HAP-1 (cell line): ENCODE data around the gene GPC5.
A peak's percentile ranks its signal among the peaks of the same experiment; 100 is the strongest.

Experiments
- DNase-seq, 2 experiments: peaks; one replicate each; pipeline ENCODE4 v3.0.0-alpha.2; 2016 to 2020; ENCODE audit warnings: low spot score in 2 of 2
- H3K27me3 ChIP-seq: fragments of 250-450 bp; sonication (Bioruptor Pico); 2 replicates; pipeline ENCODE4 v1.5.1; 2020; ENCODE audit warnings: low read depth, mild to moderate bottlenecking, moderate library complexity
- H3K36me3 ChIP-seq: fragments of 250-450 bp; sonication (Bioruptor Pico); replicated peaks from 2 replicates; pipeline ENCODE4 v1.5.1; 2020; ENCODE audit warnings: mild to moderate bottlenecking
- H3K4me1 ChIP-seq: fragments of 250-450 bp; sonication (Bioruptor Pico); 2 replicates; pipeline ENCODE4 v1.5.1; 2020; ENCODE audit warnings: mild to moderate bottlenecking
- H3K4me3 ChIP-seq: fragments of 250-450 bp; sonication (Bioruptor Pico); 2 replicates; pipeline ENCODE4 v1.5.1; 2020; ENCODE audit warnings: mild to moderate bottlenecking, moderate library complexity
- H3K9me3 ChIP-seq: fragments of 250-450 bp; sonication (Bioruptor Pico); 2 replicates; pipeline ENCODE4 v1.5.1; 2020; ENCODE audit warnings: mild to moderate bottlenecking, moderate library complexity
- in situ Hi-C: fragments of 300-500 bp; cut with MboI; formaldehyde crosslinking; loops from 3 replicates; pipeline ENCODE4 v1.14.3; 2020; ENCODE audit warnings: low sequenced_read_pairs, inconsistent platforms, mixed read lengths

Gene GPC5

GRCh38 chr13:91513790-91514189, 115.4 kb downstream of the GPC5 start:
- Histone ChIP-seq H3K27me3 (no peaks in the 10 kb centered on the region), H3K9me3 (no peaks in the 10 kb centered on the region), H3K4me3 (no peak overlapping the region), H3K36me3 (no peaks in the 10 kb centered on the region), H3K4me1 (no peaks in the 10 kb centered on the region)
- DNase-seq, result no peak
- in situ Hi-C loops, result no loop called here

DNA sequence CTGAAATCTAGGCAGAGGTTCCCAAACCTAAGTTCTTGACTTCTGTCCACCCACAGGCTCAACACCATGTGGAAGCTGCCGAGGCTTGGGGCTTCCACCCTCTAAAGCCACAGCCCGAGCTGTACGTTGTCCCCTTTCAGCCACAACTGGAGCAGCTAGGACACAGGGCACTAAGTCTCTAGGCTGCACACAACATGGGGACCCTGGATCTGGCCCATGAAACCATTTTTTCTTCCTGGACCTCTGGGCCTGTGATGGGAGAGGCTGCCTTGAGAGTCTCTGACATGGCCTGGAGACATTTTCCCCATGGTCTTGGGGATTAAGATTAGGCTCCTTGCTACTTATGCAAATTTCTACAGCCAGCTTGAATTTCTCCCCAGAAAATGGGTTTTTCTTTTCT, 118.4 kb downstream of the GPC5 start:
- Histone ChIP-seq H3K27me3 (no peaks in the 10 kb centered on the region), H3K36me3 (no peaks in the 10 kb centered on the region), H3K9me3 (no peaks in the 10 kb centered on the region), H3K4me1 (peaks cover 3% of the 10 kb centered on the region; the same call in 1 of the 2 replicates), H3K4me3 (no peak overlapping the region)
- in situ Hi-C loops, result no loop called here
- no peak for DNase-seq

- Histone ChIP-seq H3K9me3 (no peaks in the 10 kb centered on the region), H3K4me1 (peaks cover 3% of the 10 kb centered on the region; the same call in 1 of the 2 replicates), H3K36me3 (no peaks in the 10 kb centered on the region), H3K27me3 (no peaks in the 10 kb centered on the region), H3K4me3 (no peak overlapping the region)
- in situ Hi-C loops, result no loop called here
- DNase-seq, result peak in 1 of 2 experiments; percentile 49
Observed at GRCh38 chr13:91520952-91521351, 122.5 kb downstream of the GPC5 start.

GRCh38 chr13:91523116-91523515, 124.7 kb downstream of the GPC5 start:
- in situ Hi-C loops, result no loop called here
- Histone ChIP-seq H3K27me3 (no peaks in the 10 kb centered on the region), H3K4me1 (peaks cover 3% of the 10 kb centered on the region; the same call in 1 of the 2 replicates), H3K4me3 (no peak overlapping the region), H3K36me3 (no peaks in the 10 kb centered on the region), H3K9me3 (no peaks in the 10 kb centered on the region)
- no peak for DNase-seq

GRCh38 chr13:91526543-91527033, 128.2 kb downstream of the GPC5 start:
- Histone ChIP-seq H3K9me3 (no peaks in the 10 kb centered on the region), H3K36me3 (no peaks in the 10 kb centered on the region), H3K27me3 (no peaks in the 10 kb centered on the region; the same call in 1 of the 2 replicates), H3K4me3 (no peak overlapping the region), H3K4me1 (no peaks in the 10 kb centered on the region)
- DNase-seq, result no peak
- in situ Hi-C loops, result no loop called here

GRCh38 chr13:91529739-91530482, 131.5 kb downstream of the GPC5 start:
- Histone ChIP-seq H3K4me1 (no peaks in the 10 kb centered on the region), H3K27me3 (no peaks in the 10 kb centered on the region; the same call in 1 of the 2 replicates), H3K36me3 (no peaks in the 10 kb centered on the region), H3K9me3 (no peaks in the 10 kb centered on the region), H3K4me3 (no peak overlapping the region)
- DNase-seq, result no peak
- in situ Hi-C loops, result no loop called here

- in situ Hi-C loops, result no loop called here
- Histone ChIP-seq H3K4me3 (no peak overlapping the region), H3K4me1 (no peaks in the 10 kb centered on the region), H3K36me3 (no peaks in the 10 kb centered on the region), H3K27me3 (no peaks in the 10 kb centered on the region; the same call in 1 of the 2 replicates), H3K9me3 (no peaks in the 10 kb centered on the region)
- no peak for DNase-seq
Observed at GRCh38 chr13:91531646-91532045, 133.2 kb downstream of the GPC5 start.

- Histone ChIP-seq H3K9me3 (no peaks in the 10 kb centered on the region), H3K4me1 (no peaks in the 10 kb centered on the region), H3K36me3 (no peaks in the 10 kb centered on the region), H3K4me3 (no peak overlapping the region), H3K27me3 (no peaks in the 10 kb centered on the region; the same call in 1 of the 2 replicates)
- DNase-seq, result no peak
- in situ Hi-C loops, result no loop called here
Observed at GRCh38 chr13:91533354-91533753, 134.9 kb downstream of the GPC5 start.

DNA sequence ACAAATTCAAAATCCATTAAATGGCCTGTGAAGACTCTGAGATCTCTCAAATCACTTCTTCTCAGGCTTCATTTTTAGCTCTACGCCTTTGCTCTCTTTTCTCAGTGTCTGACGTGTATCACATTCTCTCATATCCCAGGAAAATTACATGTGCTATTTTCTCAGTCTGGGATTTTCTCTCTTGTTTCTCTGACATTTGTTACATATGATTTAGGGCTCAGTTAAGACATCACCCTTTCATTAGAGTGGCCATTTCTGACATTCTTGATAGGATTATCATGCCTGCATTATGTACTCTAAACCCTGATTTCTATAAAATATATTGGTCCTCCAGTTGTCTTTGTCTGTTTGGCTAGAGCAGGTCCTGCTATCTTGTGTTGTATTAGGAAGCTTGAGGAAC, 136.6 kb downstream of the GPC5 start:
- H3K4me3 ChIP-seq, result no peak overlapping the region
- DNase-seq, result peak in 1 of 2 experiments; percentile 23
- no peaks in the 10 kb centered on the region; the same call in 1 of the 2 replicates for H3K27me3 ChIP-seq
- in situ Hi-C loops, result no loop called here
- no peaks in the 10 kb centered on the region for H3K9me3 ChIP-seq
- H3K4me1 ChIP-seq, result no peaks in the 10 kb centered on the region
- no peaks in the 10 kb centered on the region for H3K36me3 ChIP-seq

GRCh38 chr13:91537376-91537775, 139.0 kb downstream of the GPC5 start:
- H3K4me1 ChIP-seq, result no peaks in the 10 kb centered on the region
- DNase-seq, result no peak
- no peak overlapping the region for H3K4me3 ChIP-seq
- no peaks in the 10 kb centered on the region for H3K36me3 ChIP-seq
- no peaks in the 10 kb centered on the region for H3K9me3 ChIP-seq
- H3K27me3 ChIP-seq, result no peaks in the 10 kb centered on the region
- in situ Hi-C loops, result no loop called here

DNA sequence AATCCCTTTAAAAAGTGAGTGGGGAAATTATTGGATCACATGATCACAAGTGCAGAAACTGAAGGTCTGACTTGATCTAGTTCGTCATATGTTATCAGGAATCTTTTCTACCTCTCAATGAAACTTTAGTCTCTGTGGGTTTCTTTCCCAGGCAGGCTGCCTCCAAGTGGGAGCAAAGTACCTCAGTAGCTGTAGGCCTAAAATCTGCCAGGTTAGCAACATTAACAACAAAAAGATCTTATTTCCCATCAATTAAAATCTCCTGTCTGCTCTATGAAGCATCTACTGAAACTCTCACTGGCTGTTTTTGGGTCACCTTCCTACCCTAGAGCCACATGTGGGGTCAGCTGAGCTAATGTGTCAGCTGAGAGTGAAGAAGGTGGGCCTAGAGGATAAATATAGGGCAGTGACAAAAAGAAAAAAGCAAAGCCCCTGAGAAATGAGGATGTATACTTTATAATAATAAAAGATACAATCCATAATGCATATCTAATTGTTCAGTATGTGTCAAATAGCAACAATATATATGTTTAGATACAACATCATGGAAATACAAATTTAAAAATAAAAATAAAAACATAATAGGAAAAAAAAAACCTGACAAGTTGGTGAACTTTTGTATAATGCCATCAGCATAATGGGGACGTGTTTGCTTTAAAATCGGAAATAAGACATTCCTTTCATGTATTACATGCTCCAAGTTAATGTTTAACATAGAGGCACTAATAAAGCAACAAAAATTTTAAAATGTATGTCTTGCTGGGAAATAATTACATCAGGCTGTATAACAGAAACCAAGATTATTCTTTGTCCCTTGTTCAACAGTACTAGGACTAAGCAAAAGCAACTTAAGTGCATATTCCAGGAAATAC, 141.1 kb downstream of the GPC5 start:
- in situ Hi-C loops, result no loop called here
- DNase-seq, result no peak
- Histone ChIP-seq H3K36me3 (no peaks in the 10 kb centered on the region), H3K27me3 (no peaks in the 10 kb centered on the region), H3K4me3 (no peak overlapping the region), H3K9me3 (no peaks in the 10 kb centered on the region), H3K4me1 (no peaks in the 10 kb centered on the region)

DNA sequence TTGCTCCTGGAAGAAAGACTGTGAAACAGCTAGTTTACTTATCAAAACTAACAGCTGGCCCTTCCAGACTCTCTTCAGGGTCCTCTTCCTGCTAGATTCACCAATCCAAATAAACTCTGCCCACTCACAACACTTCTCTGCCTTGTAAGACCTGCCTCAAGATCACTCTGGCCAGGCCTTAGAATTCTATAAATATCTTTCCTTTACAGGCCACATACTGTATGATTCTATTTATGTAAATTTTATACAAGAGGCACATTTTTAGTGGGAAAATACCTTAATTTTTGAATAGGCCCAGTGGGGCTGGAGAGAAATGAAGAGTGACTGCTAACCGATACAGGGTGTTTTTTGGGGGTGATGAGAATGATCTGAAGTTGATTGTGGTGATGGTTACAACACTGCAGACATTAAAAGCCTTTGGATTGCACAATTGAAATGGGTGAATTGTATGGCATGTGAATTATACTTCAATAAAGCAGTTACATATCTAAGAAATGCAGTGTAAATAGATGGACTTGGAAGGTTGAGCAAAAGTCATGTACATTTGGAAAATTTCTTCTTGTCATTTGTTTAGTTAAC, 141.8 kb downstream of the GPC5 start:
- no peaks in the 10 kb centered on the region for H3K27me3 ChIP-seq
- no peaks in the 10 kb centered on the region for H3K36me3 ChIP-seq
- no peaks in the 10 kb centered on the region for H3K9me3 ChIP-seq
- no peak for DNase-seq
- no peaks in the 10 kb centered on the region for H3K4me1 ChIP-seq
- in situ Hi-C loops, result no loop called here
- H3K4me3 ChIP-seq, result no peak overlapping the region

DNA sequence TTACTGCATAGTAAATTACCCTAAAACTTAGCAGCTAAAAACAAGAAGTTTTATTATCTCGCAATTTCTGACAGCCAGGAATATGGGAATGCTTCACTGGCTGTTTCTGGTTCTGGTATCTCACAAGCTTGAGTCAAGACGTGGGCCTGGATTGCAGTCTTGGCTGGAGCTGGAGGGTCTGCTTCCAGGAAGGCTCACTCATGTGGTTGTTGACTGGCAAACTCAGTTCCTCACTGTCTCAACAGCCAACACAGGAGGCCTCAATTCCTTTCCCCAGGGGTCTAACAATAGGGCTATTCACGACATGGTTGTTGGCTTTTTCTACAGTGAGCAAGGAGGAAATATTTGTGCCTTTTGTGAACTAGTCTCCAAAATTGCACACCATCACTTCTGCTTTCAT, 146.3 kb downstream of the GPC5 start:
- in situ Hi-C loops, result no loop called here
- no peaks in the 10 kb centered on the region for H3K27me3 ChIP-seq
- no peaks in the 10 kb centered on the region for H3K36me3 ChIP-seq
- H3K4me3 ChIP-seq, result no peak overlapping the region
- peak in 1 of 2 experiments; percentile 11 for DNase-seq
- H3K4me1 ChIP-seq, result no peaks in the 10 kb centered on the region
- H3K9me3 ChIP-seq, result no peaks in the 10 kb centered on the region

- H3K36me3 ChIP-seq, result no peaks in the 10 kb centered on the region
- H3K9me3 ChIP-seq, result no peaks in the 10 kb centered on the region
- in situ Hi-C loops, result no loop called here
Observed at GRCh38 chr13:91546900-91547299, 148.5 kb downstream of the GPC5 start.

More at GRCh38 chr13:91546900-91547299, 148.5 kb downstream of the GPC5 start:
- H3K4me3 ChIP-seq, result no peak overlapping the region
- no peaks in the 10 kb centered on the region for H3K4me1 ChIP-seq
- no peaks in the 10 kb centered on the region for H3K27me3 ChIP-seq
- DNase-seq, result no peak
